IMR-90 (cell line): ENCODE measurements around the gene CDC42BPA. TPM values are rescaled to one million over a fixed set of nuclear protein-coding genes. Genes with fewer than 3 reads are reported as not detected.
"Not testable (repeated sequence)": the region's sequence is repeated elsewhere in the genome, so short reads cannot be mapped to it uniquely, and the experiment has no call there.

Experiments
- ATAC-seq: fragments of 200-7000 bp; cut with Tn5 transposase; 2 replicates; pipeline ENCODE4 v1.9.1; 2020; ENCODE audit warnings: low read depth, mild to moderate bottlenecking, moderate library complexity
- BruUV-seq: library from RNA; stranded (reverse); fragments of 400-500 nt; replicated peaks from 2 replicates; lab custom pipeline; 2021; lab: Mats Ljungman, UMichigan
- CTCF ChIA-PET: fragments of 300-600 bp; formaldehyde crosslinking; extraction: SDS; loops from one replicate; lab custom pipeline; 2021; ENCODE audit warnings: antibody characterized with exemption; lab: Yijun Ruan, JAX
- POLR2A ChIA-PET: fragments of 300-600 bp; sonication (Branson Sonifier 250); formaldehyde crosslinking; loops from one replicate; lab custom pipeline; 2022; ENCODE audit warnings: antibody characterized with exemption; ENCODE audit not compliant: unreplicated experiment; lab: Charles Lee
- DNase-seq: peaks from one replicate; pipeline ENCODE4 v3.0.0; 2013
- H2AFZ ChIP-seq: replicated peaks from 2 replicates; pipeline ENCODE3; 2013; ENCODE audit warnings: low read length, mild to moderate bottlenecking; ENCODE audit not compliant: poor library complexity
- H2AK5ac ChIP-seq: 2 replicates; pipeline ENCODE4 v1.6.1; 2013; ENCODE audit warnings: low read depth, low read length, inconsistent platforms
- H2AK9ac ChIP-seq: replicated peaks from 2 replicates; pipeline ENCODE3; 2013; ENCODE audit warnings: mild to moderate bottlenecking, low read depth, low read length, moderate library complexity; ENCODE audit not compliant: poor library complexity
- H2BK120ac ChIP-seq: 2 replicates; pipeline ENCODE4 v1.6.1; 2013; ENCODE audit warnings: low read depth, low read length, inconsistent platforms
- H2BK15ac ChIP-seq: 3 replicates; pipeline ENCODE4 v1.6.1; 2013; ENCODE audit warnings: low read depth, low read length, inconsistent platforms
- H2BK20ac ChIP-seq: 2 replicates; pipeline ENCODE4 v1.6.1; 2013; ENCODE audit warnings: low read depth, mild to moderate bottlenecking, inconsistent platforms, low read length, moderate library complexity
- H2BK5ac ChIP-seq: 2 replicates; pipeline ENCODE4 v1.6.1; 2013; ENCODE audit warnings: mild to moderate bottlenecking, low read depth, low read length, inconsistent platforms; ENCODE audit not compliant: poor library complexity, severe bottlenecking
- H3K14ac ChIP-seq: replicated peaks from 2 replicates; pipeline ENCODE4 v1.6.1; 2013; ENCODE audit warnings: low read depth, low read length, inconsistent platforms
- H3K18ac ChIP-seq: 2 replicates; pipeline ENCODE4 v1.6.1; 2013; ENCODE audit warnings: low read depth, low read length, control low read depth
- H3K23ac ChIP-seq: 2 replicates; pipeline ENCODE4 v1.6.1; 2013; ENCODE audit warnings: low read depth, low read length, inconsistent platforms
- H3K27ac ChIP-seq: 2 replicates; pipeline ENCODE4 v1.5.1; 2013; ENCODE audit warnings: mild to moderate bottlenecking, control low read depth, low read length; ENCODE audit not compliant: insufficient read depth
- H3K27me3 ChIP-seq: 2 replicates; pipeline ENCODE4 v1.6.1; 2013; ENCODE audit warnings: low read length; ENCODE audit not compliant: control insufficient read depth, insufficient read depth
- H3K36me3 ChIP-seq: 2 replicates; pipeline ENCODE4 v1.6.1; 2013; ENCODE audit warnings: low read length, mixed read lengths; ENCODE audit not compliant: control insufficient read depth, insufficient read depth
- H3K4ac ChIP-seq: 2 replicates; pipeline ENCODE4 v1.6.1; 2013; ENCODE audit warnings: low read depth, low read length, inconsistent platforms
- H3K4me1 ChIP-seq: 2 replicates; pipeline ENCODE4 v1.6.1; 2013; ENCODE audit warnings: low read length, mixed read lengths; ENCODE audit not compliant: control insufficient read depth, insufficient read depth
- H3K4me2 ChIP-seq: 2 replicates; pipeline ENCODE4 v1.6.1; 2013; ENCODE audit warnings: low read depth, mild to moderate bottlenecking, control low read depth, low read length, moderate library complexity
- H3K4me3 ChIP-seq: 2 replicates; pipeline ENCODE4 v1.5.1; 2013; ENCODE audit warnings: low read depth, mild to moderate bottlenecking, control low read depth, low read length, moderate library complexity; ENCODE audit not compliant: insufficient read depth
- H3K56ac ChIP-seq: 2 replicates; pipeline ENCODE4 v1.6.1; 2013; ENCODE audit warnings: low read length, inconsistent platforms; ENCODE audit not compliant: insufficient read depth; ENCODE audit errors: extremely low read depth
- H3K79me1 ChIP-seq, 2 experiments: 2 replicates each; pipeline ENCODE4 v1.6.1; 2013; ENCODE audit warnings: low read length in 2 of 2, inconsistent platforms in 1 of 2, low read depth in 1 of 2
- H3K9ac ChIP-seq: 2 replicates; pipeline ENCODE4 v1.6.1; 2013; ENCODE audit warnings: low read depth, low read length, control low read depth
- H3K9me1 ChIP-seq: 2 replicates; pipeline ENCODE4 v1.6.1; 2013; ENCODE audit warnings: low read length, inconsistent platforms; ENCODE audit not compliant: insufficient read depth
- H3K9me3 ChIP-seq: 2 replicates; pipeline ENCODE4 v1.6.1; 2013; ENCODE audit warnings: low read length; ENCODE audit not compliant: control insufficient read depth, insufficient read depth
- H4K20me1 ChIP-seq: 2 replicates; pipeline ENCODE4 v1.6.1; 2013; ENCODE audit warnings: low read length, inconsistent platforms; ENCODE audit not compliant: insufficient read depth
- H4K5ac ChIP-seq: 2 replicates; pipeline ENCODE4 v1.6.1; 2013; ENCODE audit warnings: mild to moderate bottlenecking, low read depth, low read length, control low read depth
- H4K8ac ChIP-seq, 2 experiments: 2 replicates each; pipeline ENCODE4 v1.6.1; 2013; ENCODE audit warnings: low read depth in 2 of 2, low read length in 2 of 2, control low read depth in 1 of 2, inconsistent platforms in 1 of 2
- H4K91ac ChIP-seq: 2 replicates; pipeline ENCODE4 v1.6.1; 2013; ENCODE audit warnings: low read depth, low read length, inconsistent platforms; ENCODE audit not compliant: insufficient read depth
- BHLHE40 ChIP-seq: fragments of 150-350 bp; IDR thresholded peaks from 2 replicates; pipeline ENCODE4 v1.6.1; 2016; ENCODE audit warnings: mild to moderate bottlenecking, low read depth, low read length
- CEBPB ChIP-seq: IDR thresholded peaks from 2 replicates; pipeline ENCODE4 v1.6.1; 2012; ENCODE audit warnings: low read depth, low read length, improper control_type of control experiment
- MAZ ChIP-seq: IDR thresholded peaks from 2 replicates; pipeline ENCODE4 v1.6.1; 2012; ENCODE audit warnings: low read depth, mild to moderate bottlenecking, low read length, improper control_type of control experiment, moderate library complexity, borderline replicate concordance
- MXI1 ChIP-seq: IDR thresholded peaks from 2 replicates; pipeline ENCODE4 v1.6.1; 2012; ENCODE audit warnings: low read depth, mild to moderate bottlenecking, low read length, moderate library complexity, borderline replicate concordance
- NFE2L2 ChIP-seq: fragments of 150-350 bp; IDR thresholded peaks from 2 replicates; pipeline ENCODE4 v1.6.1; 2016; ENCODE audit warnings: low read depth, mild to moderate bottlenecking, low read length
- POLR2A ChIP-seq: IDR thresholded peaks from 2 replicates; pipeline ENCODE4 v1.6.1; 2012; ENCODE audit warnings: mild to moderate bottlenecking, low read depth, low read length
- WGBS, 2 experiments: methylation state at CpG; one replicate each; pipeline versions ENCODE4 v1.1.5 to v1.1.7; 2013; ENCODE audit warnings: missing lambda C conversion rate in 2 of 2; ENCODE audit not compliant: insufficient read length in 1 of 2; ENCODE audit errors: extremely low coverage in 2 of 2; 5-methylcytosine and 5-hydroxymethylcytosine counted together
- dilution Hi-C: fragments of 300-500 bp; cut with HindIII; formaldehyde crosslinking; loops from one replicate; pipeline ENCODE4 v1.14.3; 2018; ENCODE audit warnings: low sequenced_read_pairs; ENCODE audit not compliant: unreplicated experiment
- in situ Hi-C: fragments of 300-500 bp; cut with MboI; formaldehyde crosslinking; loops from 3 replicates; pipeline ENCODE4 v1.14.3; 2019; ENCODE audit warnings: low sequenced_read_pairs, inconsistent platforms, mixed read lengths
- intact Hi-C: fragments of 100-400 bp; cut with micrococcal nuclease; formaldehyde crosslinking; loops from 2 replicates; pipeline ENCODE4 v1.10.0; 2022
- polyA plus RNA-seq, 3 experiments: library from polyadenylated mRNA; depleted of rRNA; stranded (reverse); fragments of >200 nt; gene quantifications; 2 replicates each; pipeline ENCODE4 v1.2.3, GENCODE V29; 2012; ENCODE audit warnings: low replicate concordance in 1 of 3
- total RNA-seq: library from RNA; depleted of rRNA; stranded (reverse); fragments of >200 nt; gene quantifications from 2 replicates; pipeline ENCODE4 v1.2.3, GENCODE V29; 2012
- TF ChIP-seq, protein P1 (sequence below): fragments of 150-350 bp; IDR thresholded peaks from 2 replicates; pipeline ENCODE4 v1.6.1; 2016; ENCODE audit warnings: low read depth, mild to moderate bottlenecking, low read length, moderate library complexity, borderline replicate concordance

Gene CDC42BPA
- total and polyA plus RNA-seq, 2 of the 4 experiments (the other 2 are of a cell fraction): 9.4 to 27.8 TPM

DNA sequence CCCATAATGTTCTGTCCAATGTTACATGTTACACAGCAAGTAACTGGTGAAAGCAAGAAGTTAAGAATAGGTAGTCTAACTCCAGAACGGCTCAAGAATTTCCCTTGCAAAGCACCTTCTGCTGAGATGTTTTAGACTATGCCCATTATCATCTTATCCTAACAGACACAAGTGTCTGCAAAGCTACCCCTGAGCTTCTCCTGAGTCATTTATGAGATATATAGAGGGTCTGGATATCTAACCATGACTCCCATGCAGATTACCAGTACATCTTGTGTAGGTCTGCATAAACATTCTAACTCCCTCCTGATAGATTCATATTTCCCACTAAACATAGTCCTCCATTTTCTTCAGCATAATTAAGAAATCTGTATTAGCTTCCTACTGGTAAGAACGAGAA, 206.5 kb downstream of the CDC42BPA start:
- Histone ChIP-seq H2BK5ac (no peak overlapping the region), H3K4me1 (no peaks in the 10 kb centered on the region), H2BK15ac (no peak overlapping the region), H3K18ac (no peak overlapping the region), H3K9me1 (0 out of 2 replicates have a peak, but pooled peaks cover 3% of the 10 kb centered on the region), H3K4ac (no peak overlapping the region), H3K4me2 (no peak overlapping the region), H4K5ac (no peak overlapping the region), H2AK9ac (no peak overlapping the region), H3K36me3 (peaks cover 8% of the 10 kb centered on the region), H2BK20ac (no peak overlapping the region), H3K4me3 (no peak overlapping the region), H2BK120ac (no peak overlapping the region), H3K9ac (no peak overlapping the region), H2AK5ac (no peak overlapping the region), H3K27me3 (no peaks in the 10 kb centered on the region), H3K9me3 (no peaks in the 10 kb centered on the region), H4K91ac (no peak overlapping the region), H3K79me1 (peaks cover 3 to 8% of the 10 kb centered on the region in 2 experiments; a peak in 3 of 4 replicates), H4K20me1 (no peaks in the 10 kb centered on the region), H3K23ac (no peak overlapping the region), H2AFZ (no peak overlapping the region), H3K14ac (no peak overlapping the region), H3K27ac (no peak overlapping the region), H3K56ac (no peak overlapping the region), H4K8ac (no peak overlapping the region)
- in situ Hi-C loops: no loop called here
- intact Hi-C loops: loop anchor here (5.0 kb wide), 1 partner anchor 39 kb away; no protein-coding TSS in a partner anchor
- POLR2A ChIA-PET: no interaction called here
- CTCF ChIA-PET: interaction anchor here (0.6 kb wide), 1 partner anchor 328 kb away, joined by 3 read pairs; no protein-coding TSS in a partner anchor
- WGBS, 2 experiments: no CpG with 5 or more reads among the region's 2 CpGs
- TF ChIP-seq NFE2L2 (no peak), MXI1 (no peak), POLR2A (no peak), MAZ (no peak), BHLHE40 (no peak), CEBPB (no peak)
- TF ChIP-seq, protein P1, sequence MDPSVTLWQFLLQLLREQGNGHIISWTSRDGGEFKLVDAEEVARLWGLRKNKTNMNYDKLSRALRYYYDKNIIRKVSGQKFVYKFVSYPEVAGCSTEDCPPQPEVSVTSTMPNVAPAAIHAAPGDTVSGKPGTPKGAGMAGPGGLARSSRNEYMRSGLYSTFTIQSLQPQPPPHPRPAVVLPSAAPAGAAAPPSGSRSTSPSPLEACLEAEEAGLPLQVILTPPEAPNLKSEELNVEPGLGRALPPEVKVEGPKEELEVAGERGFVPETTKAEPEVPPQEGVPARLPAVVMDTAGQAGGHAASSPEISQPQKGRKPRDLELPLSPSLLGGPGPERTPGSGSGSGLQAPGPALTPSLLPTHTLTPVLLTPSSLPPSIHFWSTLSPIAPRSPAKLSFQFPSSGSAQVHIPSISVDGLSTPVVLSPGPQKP: no peak
- no TSS peak for BruUV-seq
- dilution Hi-C loops: no loop called here
- ATAC-seq (no peak), DNase-seq (no peak)

DNA sequence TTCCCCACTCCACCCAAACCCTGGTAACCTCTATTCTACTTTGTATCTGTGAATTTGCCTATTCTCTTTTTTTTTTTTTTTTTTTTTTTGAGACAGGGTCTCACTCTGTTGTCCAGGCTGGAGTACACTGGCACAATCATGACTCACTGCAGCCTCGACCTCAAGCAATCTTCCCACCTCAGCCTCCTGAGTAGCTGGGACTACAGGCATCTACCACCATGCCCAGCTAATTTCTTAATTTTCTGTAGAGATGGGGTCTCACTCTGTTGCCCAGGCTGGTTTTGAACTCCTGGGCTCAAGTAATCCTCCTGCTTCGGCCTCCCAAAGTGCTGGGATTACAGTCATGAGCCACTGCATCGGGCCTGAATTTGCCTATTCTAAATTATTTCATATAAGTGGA, 213.0 kb downstream of the CDC42BPA start:
- H3K27me3 ChIP-seq, H3K14ac ChIP-seq, H3K27ac ChIP-seq, ATAC-seq, H2BK15ac ChIP-seq, H3K36me3 ChIP-seq, H2BK120ac ChIP-seq, intact Hi-C loops, BruUV-seq, H3K4me3 ChIP-seq, dilution Hi-C loops, H3K9me3 ChIP-seq, H2AK9ac ChIP-seq, H2AK5ac ChIP-seq, H3K79me1 ChIP-seq, H3K4me1 ChIP-seq, H3K4me2 ChIP-seq, H2AFZ ChIP-seq, H3K9me1 ChIP-seq, H3K56ac ChIP-seq, H2BK5ac ChIP-seq, H4K91ac ChIP-seq, H4K20me1 ChIP-seq, H4K5ac ChIP-seq, H3K4ac ChIP-seq, H3K23ac ChIP-seq, H2BK20ac ChIP-seq, POLR2A ChIA-PET, H3K18ac ChIP-seq, CTCF ChIA-PET, in situ Hi-C loops, DNase-seq, H3K9ac ChIP-seq, H4K8ac ChIP-seq: not testable (repeated sequence)
- no CpG with 5 or more reads among the region's 3 CpGs for WGBS, 2 experiments
